ENCODE measurements around the gene RAG2. TPM values are rescaled to one million over a fixed set of nuclear protein-coding genes. Genes with fewer than 3 reads are reported as not detected.

RAG2 gene
- total RNA-seq, 4 donors from 2014 or later: not detected

DNA sequence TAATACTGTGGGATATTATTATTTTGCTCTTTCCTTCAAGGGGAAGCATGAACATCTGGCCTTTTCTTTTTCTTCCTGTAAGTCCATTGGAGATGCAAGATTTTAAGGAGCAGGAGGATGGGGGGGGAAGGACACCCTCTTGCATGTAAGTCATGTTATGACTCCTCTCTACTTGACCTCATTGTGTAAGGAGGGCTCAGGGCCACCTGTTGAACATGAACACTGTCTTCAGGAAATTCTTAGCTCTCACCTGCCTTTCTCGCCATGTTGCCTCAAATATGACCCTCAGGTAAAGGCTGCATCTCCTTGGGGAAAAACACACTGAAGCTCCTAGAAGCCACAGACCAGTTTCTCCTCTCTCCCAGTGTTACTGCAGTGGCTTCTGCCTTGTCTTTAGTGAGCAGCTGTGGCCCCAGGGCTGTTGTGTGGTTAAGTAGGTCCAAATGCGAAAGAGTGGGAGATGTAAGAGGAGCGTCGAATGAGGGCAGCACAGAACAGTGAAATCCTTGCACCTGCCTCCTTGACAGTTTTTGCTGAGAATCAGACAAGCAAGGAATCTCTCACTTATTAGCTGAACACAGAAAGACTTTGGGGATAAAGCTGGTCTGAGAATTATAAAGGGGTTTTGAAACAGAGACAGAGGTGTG is 31.5 kb downstream of the RAG2 start:
- no peaks in the 10 kb centered on the region for H3K36me3 ChIP-seq
- no peaks in the 10 kb centered on the region for H3K9me3 ChIP-seq
- TF ChIP-seq POLR2A (IDR thresholded peaks at IDR 0.05): no peak
- TF ChIP-seq, protein P1, sequence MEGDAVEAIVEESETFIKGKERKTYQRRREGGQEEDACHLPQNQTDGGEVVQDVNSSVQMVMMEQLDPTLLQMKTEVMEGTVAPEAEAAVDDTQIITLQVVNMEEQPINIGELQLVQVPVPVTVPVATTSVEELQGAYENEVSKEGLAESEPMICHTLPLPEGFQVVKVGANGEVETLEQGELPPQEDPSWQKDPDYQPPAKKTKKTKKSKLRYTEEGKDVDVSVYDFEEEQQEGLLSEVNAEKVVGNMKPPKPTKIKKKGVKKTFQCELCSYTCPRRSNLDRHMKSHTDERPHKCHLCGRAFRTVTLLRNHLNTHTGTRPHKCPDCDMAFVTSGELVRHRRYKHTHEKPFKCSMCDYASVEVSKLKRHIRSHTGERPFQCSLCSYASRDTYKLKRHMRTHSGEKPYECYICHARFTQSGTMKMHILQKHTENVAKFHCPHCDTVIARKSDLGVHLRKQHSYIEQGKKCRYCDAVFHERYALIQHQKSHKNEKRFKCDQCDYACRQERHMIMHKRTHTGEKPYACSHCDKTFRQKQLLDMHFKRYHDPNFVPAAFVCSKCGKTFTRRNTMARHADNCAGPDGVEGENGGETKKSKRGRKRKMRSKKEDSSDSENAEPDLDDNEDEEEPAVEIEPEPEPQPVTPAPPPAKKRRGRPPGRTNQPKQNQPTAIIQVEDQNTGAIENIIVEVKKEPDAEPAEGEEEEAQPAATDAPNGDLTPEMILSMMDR (IDR thresholded peaks at IDR 0.05): no peak
- H3K4me1 ChIP-seq: peaks cover 0 to 6% (median 3%) of the 10 kb centered on the region in 3 donors
- DNase-seq: no peak
- intact Hi-C loops (cut with DNase I): loop anchor here (10.0 kb wide), 1 partner anchor 108 kb away; no protein-coding TSS in a partner anchor
- no peak overlapping the region for H3K27ac ChIP-seq
- 71 to 84% methylated on average over 1 to 4 of the region's 4 CpGs for WGBS, 2 donors
- H3K27me3 ChIP-seq: peaks cover 0 to 11% (median 0%) of the 10 kb centered on the region in 4 donors
- H3K4me3 ChIP-seq: no peak overlapping the region

DNA sequence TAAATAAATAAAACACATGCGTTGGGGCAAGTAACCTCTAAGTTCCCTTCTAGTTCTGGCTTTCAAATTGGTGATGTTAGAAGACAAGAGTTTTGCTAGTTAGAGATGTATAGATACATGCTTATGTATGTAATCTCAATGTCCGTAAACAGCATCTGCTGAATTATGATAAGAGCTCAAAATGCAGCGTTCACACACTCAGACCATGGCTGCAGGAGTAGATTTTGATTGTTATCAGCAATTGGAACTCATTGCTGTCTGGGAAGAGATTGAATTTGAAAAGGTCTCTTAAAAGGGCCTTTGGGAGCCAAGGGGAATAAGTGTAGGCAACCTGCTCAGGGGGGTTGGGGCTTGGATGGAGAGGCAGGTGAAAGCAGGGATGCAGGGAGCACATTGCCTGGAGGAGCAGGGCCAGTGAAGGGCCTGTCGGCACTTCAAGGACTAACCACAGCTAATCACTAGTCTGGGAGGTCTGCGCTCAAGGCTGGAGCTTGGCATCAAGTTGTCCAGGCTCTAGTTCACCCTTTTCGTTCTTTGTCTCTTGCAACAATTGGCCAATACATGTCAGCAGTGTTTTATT is 32.9 kb downstream of the RAG2 start:
- intact Hi-C loops (cut with DNase I): loop anchor here (10.0 kb wide), 1 partner anchor 110 kb away; no protein-coding TSS in a partner anchor
- DNase-seq: no peak
- 66 to 69% methylated on average over 6 of the region's 6 CpGs for WGBS, 2 donors

DNA sequence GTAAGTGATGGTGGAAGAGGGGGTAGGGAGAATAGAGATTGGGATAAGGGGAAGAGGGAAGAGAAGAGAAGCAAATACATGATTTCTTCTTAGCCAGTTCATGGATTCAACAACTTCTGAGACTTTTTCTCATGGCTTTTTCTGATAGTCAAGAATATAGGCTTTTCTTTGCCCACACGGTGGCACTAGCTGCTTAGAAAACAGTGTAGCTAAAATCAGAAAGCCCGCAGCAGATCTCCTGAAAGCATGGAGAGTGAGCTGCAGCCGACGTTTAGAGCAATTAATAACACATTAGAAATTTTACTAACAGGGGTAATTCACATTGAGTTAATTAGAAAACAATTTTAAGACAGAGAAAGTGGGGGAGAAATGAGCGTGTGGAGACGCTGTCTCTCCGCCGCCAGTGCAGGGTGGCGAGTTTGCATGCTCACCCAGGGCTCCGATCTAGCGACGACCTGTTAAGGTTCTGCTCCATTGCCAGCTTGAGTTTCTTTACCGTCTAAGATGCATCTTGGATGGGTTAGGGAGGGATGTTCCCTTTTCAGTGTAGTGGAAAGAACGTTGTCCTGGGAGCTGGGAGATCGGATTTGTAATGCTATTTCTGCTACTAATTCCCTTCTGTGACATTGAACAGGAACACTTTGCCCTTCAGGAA is 33.5 kb downstream of the RAG2 start:
- no peak for DNase-seq
- WGBS, 2 donors: 7 to 9% methylated on average over 15 of the region's 15 CpGs
- no peaks in the 10 kb centered on the region for H3K36me3 ChIP-seq
- peaks cover 0 to 6% (median 3%) of the 10 kb centered on the region in 3 donors for H3K4me1 ChIP-seq
- intact Hi-C loops (cut with DNase I): loop anchor here (10.0 kb wide), 1 partner anchor 110 kb away; no protein-coding TSS in a partner anchor
- peaks cover 0 to 11% (median 0%) of the 10 kb centered on the region in 4 donors for H3K27me3 ChIP-seq
- TF ChIP-seq, protein P1 (IDR thresholded peaks at IDR 0.05): peak; percentile 46 to 61 (median 54)
- TF ChIP-seq POLR2A (IDR thresholded peaks at IDR 0.05): no peak
- H3K27ac ChIP-seq: no peak overlapping the region
- H3K4me3 ChIP-seq: peak overlapping the region in 3 of 4 donors; percentile 9 to 56 (median 34)
- H3K9me3 ChIP-seq: no peaks in the 10 kb centered on the region

More for the DNA sequence above, 32.9 kb downstream of the RAG2 start:
- Histone ChIP-seq H3K27me3 (peaks cover 0 to 11% (median 0%) of the 10 kb centered on the region in 4 donors), H3K4me1 (peaks cover 0 to 6% (median 3%) of the 10 kb centered on the region in 3 donors), H3K4me3 (no peak overlapping the region), H3K36me3 (no peaks in the 10 kb centered on the region), H3K9me3 (no peaks in the 10 kb centered on the region), H3K27ac (no peak overlapping the region)
- TF ChIP-seq, protein P1 (IDR thresholded peaks at IDR 0.05): no peak
- TF ChIP-seq POLR2A (IDR thresholded peaks at IDR 0.05): no peak

DNA sequence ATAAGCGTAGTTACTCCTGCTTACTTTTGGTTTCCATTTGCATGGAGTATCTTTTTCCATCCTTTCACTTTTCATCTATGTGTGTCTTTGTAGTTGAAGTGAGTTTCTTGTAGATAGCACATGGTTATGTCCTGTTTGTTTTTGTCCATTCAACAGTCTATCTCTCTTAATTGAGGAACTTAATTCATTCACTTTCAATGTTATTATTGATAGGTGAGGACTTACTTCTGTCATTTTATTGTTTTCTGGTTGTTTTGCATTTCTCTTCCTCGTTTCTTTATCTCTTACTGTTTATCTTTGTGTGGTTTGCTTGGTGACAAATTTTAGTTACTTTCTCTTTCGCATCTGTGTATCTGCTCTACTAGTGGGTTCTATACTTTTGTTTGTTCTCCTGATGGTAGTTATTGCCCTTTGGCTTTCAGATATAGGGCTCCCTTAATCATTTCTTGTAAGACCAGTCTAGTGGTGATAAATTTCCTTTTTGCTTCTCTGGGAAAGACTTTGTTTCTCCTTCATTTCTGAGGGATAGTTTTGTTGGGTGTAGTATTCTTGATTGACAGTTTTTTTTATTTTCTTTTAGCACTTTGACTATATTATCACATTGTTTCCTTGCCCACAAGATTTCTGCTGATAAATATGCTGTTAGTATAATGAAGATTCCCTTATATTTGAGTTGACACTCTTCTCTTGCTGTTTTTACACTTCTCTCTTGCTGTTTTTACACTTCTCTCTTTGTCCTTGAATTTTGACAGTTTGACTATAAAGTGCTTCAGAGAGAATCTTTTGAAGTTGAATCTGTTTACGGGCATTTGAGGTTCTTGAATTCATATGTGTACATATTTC is 39.2 kb downstream of the RAG2 start:
- no peaks in the 10 kb centered on the region for H3K9me3 ChIP-seq
- H3K4me3 ChIP-seq: no peak overlapping the region
- no peaks in the 10 kb centered on the region for H3K36me3 ChIP-seq
- intact Hi-C loops (cut with DNase I): no loop called here
- no peaks in the 10 kb centered on the region for H3K27me3 ChIP-seq
- DNase-seq: no peak
- WGBS, 2 donors: 63 to 70% methylated on average over 4 of the region's 4 CpGs
- no peaks in the 10 kb centered on the region for H3K4me1 ChIP-seq
- no peak for TF ChIP-seq POLR2A (IDR thresholded peaks at IDR 0.05)
- TF ChIP-seq, protein P1 (IDR thresholded peaks at IDR 0.05): no peak
- H3K27ac ChIP-seq: no peak overlapping the region
